Coronary artery (tissue), 2 donors: ENCODE data around the gene C15orf40.
"Not testable (repeated sequence)": the region's sequence is repeated elsewhere in the genome, so short reads cannot be mapped to it uniquely, and the experiment has no call there.

Experiments
- DNase-seq: peaks from one replicate; pipeline ENCODE4 v3.0.0-alpha.2; 2017; ENCODE audit warnings: low spot score
- H3K27ac ChIP-seq, 2 donors: fragments of 200-600 bp; sonication (generic); one replicate each; pipeline ENCODE4 v1.5.1; 2016 to 2019
- H3K4me3 ChIP-seq: fragments of 200-600 bp; sonication (generic); 2 replicates; pipeline ENCODE4 v1.5.1; 2016; ENCODE audit warnings: mild to moderate bottlenecking, moderate library complexity
- TF ChIP-seq, protein P1 (sequence below): fragments of 200-600 bp; sonication (generic); IDR thresholded peaks from one replicate; pipeline ENCODE4 v1.5.1; 2019; ENCODE audit warnings: antibody characterized with exemption

C15orf40 gene

GRCh38 chr15:82944821-82945220 is 66.6 kb downstream of the C15orf40 start:
- DNase-seq, result no peak
- Histone ChIP-seq H3K27ac (no peak overlapping the region), H3K4me3 (no peak overlapping the region)
- TF ChIP-seq, protein P1, sequence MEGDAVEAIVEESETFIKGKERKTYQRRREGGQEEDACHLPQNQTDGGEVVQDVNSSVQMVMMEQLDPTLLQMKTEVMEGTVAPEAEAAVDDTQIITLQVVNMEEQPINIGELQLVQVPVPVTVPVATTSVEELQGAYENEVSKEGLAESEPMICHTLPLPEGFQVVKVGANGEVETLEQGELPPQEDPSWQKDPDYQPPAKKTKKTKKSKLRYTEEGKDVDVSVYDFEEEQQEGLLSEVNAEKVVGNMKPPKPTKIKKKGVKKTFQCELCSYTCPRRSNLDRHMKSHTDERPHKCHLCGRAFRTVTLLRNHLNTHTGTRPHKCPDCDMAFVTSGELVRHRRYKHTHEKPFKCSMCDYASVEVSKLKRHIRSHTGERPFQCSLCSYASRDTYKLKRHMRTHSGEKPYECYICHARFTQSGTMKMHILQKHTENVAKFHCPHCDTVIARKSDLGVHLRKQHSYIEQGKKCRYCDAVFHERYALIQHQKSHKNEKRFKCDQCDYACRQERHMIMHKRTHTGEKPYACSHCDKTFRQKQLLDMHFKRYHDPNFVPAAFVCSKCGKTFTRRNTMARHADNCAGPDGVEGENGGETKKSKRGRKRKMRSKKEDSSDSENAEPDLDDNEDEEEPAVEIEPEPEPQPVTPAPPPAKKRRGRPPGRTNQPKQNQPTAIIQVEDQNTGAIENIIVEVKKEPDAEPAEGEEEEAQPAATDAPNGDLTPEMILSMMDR, result no peak

- TF ChIP-seq, protein P1, result no peak
- Histone ChIP-seq H3K4me3 (no peak overlapping the region), H3K27ac (no peak overlapping the region)
- DNase-seq, result no peak
These were observed 67.4 kb downstream of the C15orf40 start for GRCh38 chr15:82944056-82944455.

DNA sequence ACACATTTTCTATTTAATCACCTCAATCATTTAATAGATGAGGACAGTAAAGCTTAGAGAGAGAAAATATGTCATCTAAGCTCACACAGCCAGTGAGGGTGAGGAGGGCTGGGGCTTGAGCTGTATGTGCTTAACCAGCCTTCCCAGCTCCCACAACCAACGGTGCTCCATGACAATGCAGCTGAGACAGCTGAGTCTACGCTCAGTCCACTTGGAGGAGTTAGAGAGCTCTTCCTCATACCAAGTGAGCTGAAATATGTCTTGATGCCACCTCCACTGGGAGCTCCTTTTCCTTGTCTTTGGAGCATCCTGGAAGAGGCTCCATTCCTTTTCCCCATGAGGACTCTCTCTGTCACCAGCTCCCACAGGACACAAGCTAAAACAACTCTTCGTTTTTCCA is 68.3 kb downstream of the C15orf40 start:
- TF ChIP-seq, protein P1, result no peak

GRCh38 chr15:82942691-82943090 is 68.7 kb downstream of the C15orf40 start:
- TF ChIP-seq, protein P1, result no peak
- no peak for DNase-seq
- Histone ChIP-seq H3K4me3 (no peak overlapping the region), H3K27ac (no peak overlapping the region)

More for the DNA sequence above, 68.3 kb downstream of the C15orf40 start:
- Histone ChIP-seq H3K27ac (no peak overlapping the region), H3K4me3 (no peak overlapping the region)
- DNase-seq, result no peak

- not testable (repeated sequence) for H3K4me3 ChIP-seq, H3K27ac ChIP-seq, DNase-seq
These were observed 71.8 kb downstream of the C15orf40 start for GRCh38 chr15:82939678-82940077.
